Measurements from ENCODE around the gene PLCB4.

GRCh38 chr20:9093218-9093957 lies 24.5 kb downstream of the PLCB4 start:
- TF ChIP-seq EZH2 (IDR thresholded peaks at IDR 0.05) (no peak), POLR2AphosphoS5 (IDR thresholded peaks at IDR 0.05; ENCODE audit: borderline replicate concordance, low read depth, low read length) (no peak)
